ENCODE measurements around the gene QRICH1. TPM values are rescaled to one million over a fixed set of nuclear protein-coding genes. Genes with fewer than 3 reads are reported as not detected.

The QRICH1 gene
- total and polyA plus RNA-seq, 12 donors: 46.2 to 101 (median 78.9) TPM

DNA sequence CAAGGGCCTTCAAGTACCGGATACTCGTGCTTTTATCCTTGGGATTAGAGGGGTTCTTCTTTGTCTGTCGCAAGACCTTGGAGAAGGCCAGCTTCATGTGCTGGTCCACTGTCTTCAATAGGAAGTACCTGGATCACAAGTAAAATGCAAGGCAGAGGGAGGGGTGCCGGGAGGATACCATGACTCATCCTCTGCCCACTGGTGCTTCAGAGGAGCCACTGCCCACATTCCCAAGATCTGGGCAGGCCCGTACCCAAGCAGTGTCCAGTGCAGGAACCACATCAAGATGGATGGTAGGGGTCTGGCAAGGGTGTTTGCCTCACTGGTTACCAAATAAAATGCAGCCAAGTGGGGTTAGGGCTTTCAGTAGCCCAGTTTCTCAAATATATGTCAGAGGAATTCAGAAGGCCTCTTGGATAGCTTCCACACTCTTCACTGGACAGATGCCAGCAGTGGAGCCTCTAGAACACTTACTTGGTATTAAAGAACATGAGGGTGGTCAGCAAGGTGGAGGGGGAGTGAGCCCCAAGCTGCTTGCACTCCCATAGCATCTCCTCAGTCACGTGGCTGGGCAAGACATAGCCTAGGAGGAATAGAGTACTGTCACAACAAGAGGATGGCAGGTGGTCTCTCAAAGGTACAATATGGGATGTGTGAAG lies 61.1 kb downstream of the QRICH1 start:
- WGBS, 4 donors: 63 to 72% (median 67%) methylated on average over 6 of the region's 6 CpGs
- Histone ChIP-seq H3K36me3 (replicated peaks in 1 of 2) (peaks cover 0 to 43% of the 10 kb centered on the region in 2 donors), H3K27me3 (no peaks in the 10 kb centered on the region), H3K9me3 (replicated peaks in 1 of 3) (no peaks in the 10 kb centered on the region), H3K27ac (peak overlapping the region in 3 of 5 donors; percentile 15 to 35 (median 33)), H3K4me1 (replicated peaks in 1 of 2) (peaks cover 10 to 19% of the 10 kb centered on the region in 2 donors), H3K4me3 (no peak overlapping the region)
- DNase-seq: peak in 4 of 7 donors; percentile 28 to 68 (median 46)
- intact Hi-C loops (cut with DNase I): no loop called here
- TF ChIP-seq, protein P1, sequence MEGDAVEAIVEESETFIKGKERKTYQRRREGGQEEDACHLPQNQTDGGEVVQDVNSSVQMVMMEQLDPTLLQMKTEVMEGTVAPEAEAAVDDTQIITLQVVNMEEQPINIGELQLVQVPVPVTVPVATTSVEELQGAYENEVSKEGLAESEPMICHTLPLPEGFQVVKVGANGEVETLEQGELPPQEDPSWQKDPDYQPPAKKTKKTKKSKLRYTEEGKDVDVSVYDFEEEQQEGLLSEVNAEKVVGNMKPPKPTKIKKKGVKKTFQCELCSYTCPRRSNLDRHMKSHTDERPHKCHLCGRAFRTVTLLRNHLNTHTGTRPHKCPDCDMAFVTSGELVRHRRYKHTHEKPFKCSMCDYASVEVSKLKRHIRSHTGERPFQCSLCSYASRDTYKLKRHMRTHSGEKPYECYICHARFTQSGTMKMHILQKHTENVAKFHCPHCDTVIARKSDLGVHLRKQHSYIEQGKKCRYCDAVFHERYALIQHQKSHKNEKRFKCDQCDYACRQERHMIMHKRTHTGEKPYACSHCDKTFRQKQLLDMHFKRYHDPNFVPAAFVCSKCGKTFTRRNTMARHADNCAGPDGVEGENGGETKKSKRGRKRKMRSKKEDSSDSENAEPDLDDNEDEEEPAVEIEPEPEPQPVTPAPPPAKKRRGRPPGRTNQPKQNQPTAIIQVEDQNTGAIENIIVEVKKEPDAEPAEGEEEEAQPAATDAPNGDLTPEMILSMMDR (IDR thresholded peaks at IDR 0.05): no peak
- no peak for TF ChIP-seq POLR2A (IDR thresholded peaks at IDR 0.05)

DNA sequence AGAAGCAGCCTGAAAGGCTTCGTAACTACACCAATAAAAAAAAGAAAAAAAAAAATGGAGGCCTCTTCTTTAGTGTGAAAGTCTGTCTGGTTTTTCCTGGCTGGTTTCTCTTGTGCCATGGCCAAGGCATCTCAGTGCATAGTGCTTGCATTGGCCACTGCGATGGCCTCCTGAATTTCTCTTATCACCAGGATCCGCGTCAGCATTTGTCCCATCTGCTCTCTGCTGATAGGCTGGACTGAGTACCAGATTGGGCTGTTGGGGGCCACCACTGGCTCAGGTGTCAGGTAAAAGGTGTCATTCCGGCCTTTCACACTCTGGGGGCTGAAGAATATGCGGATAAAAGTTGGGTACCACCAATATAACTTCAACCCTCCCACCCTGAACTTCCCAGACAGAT lies 63.5 kb downstream of the QRICH1 start:
- intact Hi-C loops (cut with DNase I): no loop called here
- H3K4me1 ChIP-seq (replicated peaks in 1 of 2): peaks cover 10 to 19% of the 10 kb centered on the region in 2 donors
- H3K27me3 ChIP-seq: no peaks in the 10 kb centered on the region
- TF ChIP-seq, protein P1 (IDR thresholded peaks at IDR 0.05): no peak
- no peak for TF ChIP-seq POLR2A (IDR thresholded peaks at IDR 0.05)
- DNase-seq: peak in 1 of 7 donors; percentile 24
- H3K4me3 ChIP-seq: no peak overlapping the region
- H3K27ac ChIP-seq: no peak overlapping the region
- WGBS, 4 donors: 83 to 92% (median 88%) methylated on average over 6 of the region's 6 CpGs
- H3K9me3 ChIP-seq (replicated peaks in 1 of 3): no peaks in the 10 kb centered on the region
- H3K36me3 ChIP-seq (replicated peaks in 1 of 2): peaks cover 0 to 52% of the 10 kb centered on the region in 2 donors

DNA sequence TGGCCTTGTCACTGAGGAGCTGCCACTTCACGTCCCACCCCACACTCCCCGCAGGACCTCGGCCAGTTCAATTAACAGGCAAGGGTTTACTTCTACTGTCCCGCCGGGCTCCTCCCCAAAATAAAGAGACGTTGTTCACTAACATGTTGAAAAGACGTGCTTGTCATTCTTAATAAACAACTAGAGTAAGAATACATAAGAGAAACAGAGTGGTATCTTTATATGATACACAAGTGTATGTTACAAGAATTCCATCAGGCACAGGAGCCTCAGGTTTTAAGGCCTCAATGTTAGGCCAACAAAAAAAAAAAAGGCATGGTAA lies 64.3 kb downstream of the QRICH1 start:
- no peak for DNase-seq
- 2 to 3% (median 2%) methylated on average over 7 of the region's 7 CpGs for WGBS, 4 donors
- intact Hi-C loops (cut with DNase I): loop anchor here in 1 of 2 donors (10.0 kb wide), 1 partner anchor 1015 kb away; no protein-coding TSS in a partner anchor
- H3K27me3 ChIP-seq: no peaks in the 10 kb centered on the region
- H3K9me3 ChIP-seq (replicated peaks in 1 of 3): no peaks in the 10 kb centered on the region
- H3K27ac ChIP-seq: peak overlapping the region; percentile 3 to 94 (median 90)
- TF ChIP-seq, protein P1 (IDR thresholded peaks at IDR 0.05): no peak
- no peak for TF ChIP-seq POLR2A (IDR thresholded peaks at IDR 0.05)
- peak overlapping the region in 1 of 4 donors; percentile 73 for H3K4me3 ChIP-seq
- peaks cover 0 to 52% of the 10 kb centered on the region in 2 donors for H3K36me3 ChIP-seq (replicated peaks in 1 of 2)
- peaks cover 10 to 19% of the 10 kb centered on the region in 2 donors for H3K4me1 ChIP-seq (replicated peaks in 1 of 2)

DNA sequence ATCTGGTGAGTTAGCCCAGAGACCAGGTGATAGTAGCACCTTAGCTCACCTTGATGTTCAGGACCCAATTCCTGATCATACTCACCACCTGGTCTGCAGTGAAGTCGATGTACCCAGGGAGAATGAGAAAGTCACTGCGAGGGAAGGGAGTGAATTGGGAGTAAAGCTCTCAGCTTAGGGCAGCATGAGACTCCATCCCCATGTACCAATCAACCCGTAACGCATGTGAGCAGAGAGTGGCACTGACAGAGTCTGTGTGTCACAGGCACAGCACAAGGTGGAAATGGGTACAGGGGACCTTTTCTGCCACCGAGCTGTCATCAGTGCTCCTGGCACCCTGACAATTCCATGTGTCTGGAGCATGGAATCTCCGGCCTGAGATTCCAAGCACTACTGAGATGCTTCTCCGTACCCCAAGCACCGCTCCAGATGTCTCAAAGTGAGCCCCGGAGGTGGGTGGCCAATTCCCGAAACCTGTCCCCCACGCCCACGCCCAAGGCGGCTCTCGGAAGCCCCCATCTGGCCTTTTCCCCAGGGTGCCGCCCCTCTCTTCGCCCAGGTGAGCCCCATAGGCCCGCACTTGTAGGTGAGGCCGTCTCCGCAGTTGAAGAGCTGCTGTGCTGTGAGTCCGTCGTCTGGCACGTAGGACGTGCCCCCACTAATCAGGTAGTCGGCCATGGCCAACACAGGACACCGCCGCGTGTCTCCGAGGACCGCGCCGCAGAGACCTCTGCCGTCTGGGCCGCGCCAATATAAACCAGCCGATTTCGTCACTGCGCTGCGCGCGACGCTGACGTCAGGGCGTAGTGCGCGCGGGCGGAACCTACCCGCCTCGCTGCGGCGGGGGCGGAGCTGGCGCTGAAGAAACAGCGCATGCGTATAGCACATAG lies 65.0 kb downstream of the QRICH1 start, which contains the start of gene IMPDH2:
Gene IMPDH2 (minus strand): TSS at position 726 of the 890 bp plus-strand sequence. CDS start 48 bp downstream, at position 678.
- Histone ChIP-seq H3K27me3 (no peaks in the 10 kb centered on the region), H3K36me3 (replicated peaks in 1 of 2) (peaks cover 0 to 56% of the 10 kb centered on the region in 2 donors), H3K4me3 (peak within 1 kb of the TSS in 3 of 4 donors; percentile 1 to 73 (median 50)), H3K9me3 (replicated peaks in 1 of 3) (no peaks in the 10 kb centered on the region), H3K27ac (peak within 1 kb of the TSS; percentile 12 to 94 (median 90)), H3K4me1 (replicated peaks in 1 of 2) (peaks cover 10 to 19% of the 10 kb centered on the region in 2 donors)
- intact Hi-C loops (cut with DNase I): loop anchor here in 1 of 2 donors (10.0 kb wide), 1 partner anchor 1016 kb away; no protein-coding TSS in a partner anchor
- DNase-seq: peak; percentile 92 to 97 (median 94)
- 2 to 17% (median 3%) methylated on average over 9 to 55 of the region's 55 CpGs for WGBS, 4 donors
- TF ChIP-seq, protein P1 (IDR thresholded peaks at IDR 0.05): peak in 2 of 6 experiments; percentile 12 to 14
- peak; percentile 98 for TF ChIP-seq POLR2A (IDR thresholded peaks at IDR 0.05)
